Suprapubic skin (tissue), 4 donors: ENCODE data around the gene ATG2B. TPM values are rescaled to one million over a fixed set of nuclear protein-coding genes. Genes with fewer than 3 reads are reported as not detected.

Experiments
- DNase-seq, 2 donors: peaks; one replicate each; pipeline ENCODE4 v3.0.0-alpha.2; 2019; ENCODE audit warnings: low spot score in 2 of 2
- H3K27ac ChIP-seq: fragments of 200-600 bp; sonication (generic); one replicate; pipeline ENCODE4 v1.5.1; 2019
- H3K27me3 ChIP-seq: fragments of 200-600 bp; sonication (generic); one replicate; pipeline ENCODE4 v1.5.1; 2019
- H3K36me3 ChIP-seq: fragments of 200-600 bp; sonication (generic); one replicate; pipeline ENCODE4 v1.5.1; 2019
- H3K4me1 ChIP-seq: fragments of 200-600 bp; sonication (generic); one replicate; pipeline ENCODE4 v1.5.1; 2019
- H3K4me3 ChIP-seq: fragments of 200-600 bp; sonication (generic); one replicate; pipeline ENCODE4 v1.5.1; 2019; ENCODE audit warnings: mild to moderate bottlenecking
- H3K9me3 ChIP-seq: fragments of 200-600 bp; sonication (generic); one replicate; pipeline ENCODE4 v1.5.1; 2019
- CTCF ChIP-seq, 2 donors: fragments of 200-600 bp in 1 of 2; fragments of 450-650 bp in 1 of 2; sonication (generic) in 1 of 2; IDR thresholded peaks; one replicate each; pipeline ENCODE4 v1.5.1; 2016 to 2019; ENCODE audit warnings: antibody characterized with exemption in 2 of 2, mild to moderate bottlenecking in 1 of 2, moderate library complexity in 1 of 2
- EP300 ChIP-seq: sonication (generic); formaldehyde crosslinking; IDR thresholded peaks from one replicate; pipeline ENCODE4 v1.6.1; 2017; ENCODE audit warnings: antibody characterized with exemption
- POLR2A ChIP-seq, 2 donors: fragments of 450-650 bp; IDR thresholded peaks; one replicate each; pipeline ENCODE4 v1.6.1; 2017; ENCODE audit warnings: antibody characterized with exemption in 2 of 2, mild to moderate bottlenecking in 2 of 2, moderate library complexity in 2 of 2
- POLR2AphosphoS5 ChIP-seq, 3 donors: sonication (generic); formaldehyde crosslinking; IDR thresholded peaks; one replicate each; pipeline ENCODE4 v1.6.1; 2017; ENCODE audit warnings: antibody characterized with exemption in 3 of 3
- WGBS: methylation state at CpG from one replicate; pipeline ENCODE4 v1.1.5; 2018; 5-methylcytosine and 5-hydroxymethylcytosine counted together
- total RNA-seq, 4 donors: library from RNA; depleted of rRNA; stranded (reverse); fragments of >200 nt; gene quantifications; one replicate each; pipeline ENCODE4 v1.1.0, GENCODE V29; 2016

ATG2B gene
- total RNA-seq, 4 donors from 2014 or later = 24.6 to 103 (median 42.8) TPM

GRCh38 chr14:96239711-96240141, 123.4 kb downstream of the ATG2B start:
- no peak overlapping the region for H3K27ac ChIP-seq
- H3K36me3 ChIP-seq = peaks cover 15% of the 10 kb centered on the region
- H3K27me3 ChIP-seq = no peaks in the 10 kb centered on the region
- H3K9me3 ChIP-seq = no peaks in the 10 kb centered on the region
- 81% methylated on average over 9 of the region's 9 CpGs for WGBS
- TF ChIP-seq CTCF (IDR thresholded peaks at IDR 0.05) (no peak), POLR2AphosphoS5 (IDR thresholded peaks at IDR 0.05) (no peak), POLR2A (IDR thresholded peaks at IDR 0.05) (no peak), EP300 (no peak)
- H3K4me1 ChIP-seq = no peaks in the 10 kb centered on the region
- no peak overlapping the region for H3K4me3 ChIP-seq
- no peak for DNase-seq

GRCh38 chr14:96238676-96239265, 124.4 kb downstream of the ATG2B start:
- no peak for DNase-seq
- Histone ChIP-seq H3K4me1 (no peaks in the 10 kb centered on the region), H3K27me3 (no peaks in the 10 kb centered on the region), H3K36me3 (peaks cover 15% of the 10 kb centered on the region), H3K27ac (no peak overlapping the region), H3K4me3 (no peak overlapping the region), H3K9me3 (no peaks in the 10 kb centered on the region)
- 55% methylated on average over 7 of the region's 7 CpGs for WGBS
- TF ChIP-seq EP300 (no peak), POLR2A (IDR thresholded peaks at IDR 0.05) (no peak), POLR2AphosphoS5 (IDR thresholded peaks at IDR 0.05) (no peak), CTCF (IDR thresholded peaks at IDR 0.05) (no peak)

- no peaks in the 10 kb centered on the region for H3K9me3 ChIP-seq
- no peak overlapping the region for H3K4me3 ChIP-seq
- H3K27me3 ChIP-seq = no peaks in the 10 kb centered on the region
- no peak overlapping the region for H3K27ac ChIP-seq
- H3K4me1 ChIP-seq = no peaks in the 10 kb centered on the region
- no peak for DNase-seq
- 50% methylated on average over 2 of the region's 2 CpGs for WGBS
- no peak for TF ChIP-seq POLR2AphosphoS5 (IDR thresholded peaks at IDR 0.05)
- no peak for TF ChIP-seq EP300
- no peak for TF ChIP-seq POLR2A (IDR thresholded peaks at IDR 0.05)
- TF ChIP-seq CTCF (IDR thresholded peaks at IDR 0.05) = no peak
- peaks cover 15% of the 10 kb centered on the region for H3K36me3 ChIP-seq
Observed at GRCh38 chr14:96237641-96238040, 125.5 kb downstream of the ATG2B start.

- H3K36me3 ChIP-seq = peaks cover 15% of the 10 kb centered on the region
- WGBS = 73% methylated on average over 4 of the region's 4 CpGs
- H3K4me3 ChIP-seq = no peak overlapping the region
- no peak overlapping the region for H3K27ac ChIP-seq
- no peaks in the 10 kb centered on the region for H3K4me1 ChIP-seq
- no peak for DNase-seq
- TF ChIP-seq POLR2A (IDR thresholded peaks at IDR 0.05) (no peak), CTCF (IDR thresholded peaks at IDR 0.05) (no peak), EP300 (no peak), POLR2AphosphoS5 (IDR thresholded peaks at IDR 0.05) (no peak)
- H3K27me3 ChIP-seq = no peaks in the 10 kb centered on the region
- H3K9me3 ChIP-seq = no peaks in the 10 kb centered on the region
Observed at GRCh38 chr14:96235426-96235825, 127.7 kb downstream of the ATG2B start.

- H3K27ac ChIP-seq = no peak overlapping the region
Observed at GRCh38 chr14:96233661-96234060, 129.5 kb downstream of the ATG2B start.

More at GRCh38 chr14:96233661-96234060, 129.5 kb downstream of the ATG2B start:
- H3K4me3 ChIP-seq = no peak overlapping the region
- H3K9me3 ChIP-seq = no peaks in the 10 kb centered on the region
- TF ChIP-seq EP300 (no peak), POLR2AphosphoS5 (IDR thresholded peaks at IDR 0.05) (no peak), CTCF (IDR thresholded peaks at IDR 0.05) (no peak), POLR2A (IDR thresholded peaks at IDR 0.05) (no peak)
- no peaks in the 10 kb centered on the region for H3K4me1 ChIP-seq
- no peak for DNase-seq
- H3K36me3 ChIP-seq = peaks cover 7% of the 10 kb centered on the region
- 86% methylated on average over 3 of the region's 3 CpGs for WGBS
- H3K27me3 ChIP-seq = no peaks in the 10 kb centered on the region
